OCI-LY1 (cell line): Measurements from ENCODE around the gene AEBP1.

Experiments
- H2AFZ ChIP-seq: fragments of 200-600 bp; sonication (generic), shearing (Covaris generic); 2 replicates; pipeline ENCODE4 v1.6.0; 2014; ENCODE audit warnings: antibody characterized with exemption, mild to moderate bottlenecking, low read length
- H3F3A ChIP-seq: fragments of 200-600 bp; sonication (generic), shearing (Covaris generic); 2 replicates; pipeline ENCODE4 v1.6.0; 2014; ENCODE audit warnings: mild to moderate bottlenecking, antibody characterized with exemption, low read length, moderate library complexity; ENCODE audit not compliant: insufficient read depth
- H3K27ac ChIP-seq: fragments of 200-600 bp; sonication (generic); 2 replicates; pipeline ENCODE4 v1.5.1; 2014; ENCODE audit warnings: low read length, mixed run types, mild to moderate bottlenecking, low read depth; ENCODE audit not compliant: poor library complexity, severe bottlenecking
- H3K27me3 ChIP-seq: fragments of 200-600 bp; sonication (generic); 2 replicates; pipeline ENCODE4 v1.6.0; 2014; ENCODE audit warnings: antibody characterized with exemption, mild to moderate bottlenecking, low read length, moderate library complexity; ENCODE audit not compliant: insufficient read depth
- H3K36me3 ChIP-seq: fragments of 200-600 bp; sonication (generic); 2 replicates; pipeline ENCODE4 v1.6.1; 2014; ENCODE audit warnings: mild to moderate bottlenecking, antibody characterized with exemption, low read length, moderate library complexity, mixed read lengths; ENCODE audit not compliant: insufficient read depth
- H3K4me1 ChIP-seq: fragments of 200-600 bp; sonication (generic); 2 replicates; pipeline ENCODE4 v1.5.1; 2014; ENCODE audit warnings: mild to moderate bottlenecking, low read length, moderate library complexity; ENCODE audit not compliant: insufficient read depth, severe bottlenecking
- H3K4me2 ChIP-seq: fragments of 200-600 bp; sonication (generic), shearing (Covaris generic); 2 replicates; pipeline ENCODE4 v1.6.1; 2014; ENCODE audit warnings: low read length
- H3K4me3 ChIP-seq: fragments of 200-600 bp; sonication (generic); 2 replicates; pipeline ENCODE4 v1.5.1; 2014; ENCODE audit warnings: low read length, low read depth, mild to moderate bottlenecking, mixed read lengths; ENCODE audit not compliant: poor library complexity, severe bottlenecking
- H3K79me2 ChIP-seq: fragments of 200-600 bp; shearing (Covaris generic); 2 replicates; pipeline ENCODE4 v1.6.1; 2016; ENCODE audit warnings: mixed run types, low read length, mixed read lengths; ENCODE audit not compliant: insufficient read depth
- H3K9ac ChIP-seq: fragments of 200-600 bp; sonication (generic), shearing (Covaris generic); 2 replicates; pipeline ENCODE4 v1.6.1; 2014; ENCODE audit warnings: mild to moderate bottlenecking, low read length, mixed read lengths
- H3K9me2 ChIP-seq: fragments of 200-600 bp; sonication (generic), shearing (Covaris generic); 2 replicates; pipeline ENCODE4 v1.6.1; 2014; ENCODE audit warnings: low read depth, mild to moderate bottlenecking, low read length, mixed read lengths
- H3K9me3 ChIP-seq: fragments of 200-600 bp; shearing (Covaris generic); 2 replicates; pipeline ENCODE4 v1.6.1; 2014; ENCODE audit warnings: low read length, mixed read lengths
- H4K20me1 ChIP-seq: fragments of 200-600 bp; sonication (generic), shearing (Covaris generic); 2 replicates; pipeline ENCODE4 v1.6.0; 2016; ENCODE audit warnings: mild to moderate bottlenecking, low read length; ENCODE audit not compliant: insufficient read depth
- CTCF ChIP-seq: fragments of 200-600 bp; sonication (generic), shearing (Covaris generic); IDR thresholded peaks from 2 replicates; pipeline ENCODE4 v1.5.1; 2017; ENCODE audit warnings: mild to moderate bottlenecking, antibody characterized with exemption, low read length, moderate library complexity, mixed read lengths
- EZH2 ChIP-seq: fragments of 200-600 bp; sonication (generic), shearing (Covaris generic); IDR thresholded peaks from 2 replicates; pipeline ENCODE4 v1.8.0; 2017; ENCODE audit warnings: borderline replicate concordance, mixed run types, mild to moderate bottlenecking, antibody characterized with exemption, low read length, moderate library complexity, mixed read lengths

The AEBP1 gene

GRCh38 chr7:44094365-44094764 is 9.8 kb upstream of the AEBP1 start:
- H3K27ac ChIP-seq, result peak overlapping the region; percentile 96
- no peak for TF ChIP-seq CTCF
- no peak for TF ChIP-seq EZH2
- peak overlapping the region; percentile 61 for H3K9ac ChIP-seq

GRCh38 chr7:44094883-44095592 is 9.1 kb upstream of the AEBP1 start:
- no peaks in the 10 kb centered on the region for H3K9me3 ChIP-seq
- H2AFZ ChIP-seq, result no peak overlapping the region
- H3K27ac ChIP-seq, result peak overlapping the region; percentile 96
- H3K4me1 ChIP-seq, result peaks cover 79% of the 10 kb centered on the region
- no peaks in the 10 kb centered on the region for H4K20me1 ChIP-seq
- no peaks in the 10 kb centered on the region for H3K79me2 ChIP-seq
- peak overlapping the region; percentile 44 for H3K4me2 ChIP-seq
- peak overlapping the region; percentile 61 for H3K9ac ChIP-seq
- no peaks in the 10 kb centered on the region for H3K9me2 ChIP-seq
- H3F3A ChIP-seq, result peaks cover 12% of the 10 kb centered on the region; the same call in 1 of the 2 replicates
- no peaks in the 10 kb centered on the region for H3K36me3 ChIP-seq
- H3K27me3 ChIP-seq, result no peaks in the 10 kb centered on the region
- TF ChIP-seq EZH2 (no peak), CTCF (no peak)
- H3K4me3 ChIP-seq, result peak overlapping the region; percentile 22

More at GRCh38 chr7:44094365-44094764, 9.8 kb upstream of the AEBP1 start:
- no peak overlapping the region for H2AFZ ChIP-seq
- peaks cover 72% of the 10 kb centered on the region for H3K4me1 ChIP-seq
- H3K4me2 ChIP-seq, result 0 out of 2 replicates have a peak overlapping the region, but pooled peaks have one; percentile 44
- H3K27me3 ChIP-seq, result no peaks in the 10 kb centered on the region
- H3K79me2 ChIP-seq, result no peaks in the 10 kb centered on the region
- no peaks in the 10 kb centered on the region for H3K36me3 ChIP-seq
- H3K4me3 ChIP-seq, result no peak overlapping the region
- H3F3A ChIP-seq, result peaks cover 12% of the 10 kb centered on the region; the same call in 1 of the 2 replicates
- no peaks in the 10 kb centered on the region for H3K9me2 ChIP-seq
- H4K20me1 ChIP-seq, result no peaks in the 10 kb centered on the region
- no peaks in the 10 kb centered on the region for H3K9me3 ChIP-seq

- H4K20me1 ChIP-seq, result no peaks in the 10 kb centered on the region
- no peaks in the 10 kb centered on the region for H3K36me3 ChIP-seq
- TF ChIP-seq EZH2 (no peak), CTCF (no peak)
- peak overlapping the region; percentile 44 for H3K4me2 ChIP-seq
- no peak overlapping the region for H2AFZ ChIP-seq
- H3K79me2 ChIP-seq, result no peaks in the 10 kb centered on the region
- H3K27ac ChIP-seq, result peak overlapping the region; percentile 96
- H3K4me3 ChIP-seq, result peak overlapping the region; percentile 22
- no peaks in the 10 kb centered on the region for H3K9me2 ChIP-seq
- H3F3A ChIP-seq, result peaks cover 12% of the 10 kb centered on the region; the same call in 1 of the 2 replicates
- no peaks in the 10 kb centered on the region for H3K27me3 ChIP-seq
- no peaks in the 10 kb centered on the region for H3K9me3 ChIP-seq
- peaks cover 86% of the 10 kb centered on the region for H3K4me1 ChIP-seq
- H3K9ac ChIP-seq, result peak overlapping the region; percentile 61
Measured at GRCh38 chr7:44095781-44096180, 8.4 kb upstream of the AEBP1 start.
